ENCODE measurements around the gene HEATR5B.

- TF ChIP-seq ATF3 (CRISPR knock-in tag; conservative IDR thresholded peaks at IDR 0.05) (no peak), MAX (CRISPR knock-in tag; IDR thresholded peaks at IDR 0.05) (no peak), CTCF (IDR thresholded peaks at IDR 0.05) (no peak)
Observed at GRCh38 chr2:37059841-37060240, 24.3 kb downstream of the HEATR5B start.

Data from WTC11 (cell line).